NCI-H69 (cell line): ENCODE results near the gene RPP30.

ENCODE experiments used
- DNase-seq: peaks from one replicate; lab custom pipeline; 2025; lab: John Stamatoyannopoulos, UW

Gene RPP30

DNA sequence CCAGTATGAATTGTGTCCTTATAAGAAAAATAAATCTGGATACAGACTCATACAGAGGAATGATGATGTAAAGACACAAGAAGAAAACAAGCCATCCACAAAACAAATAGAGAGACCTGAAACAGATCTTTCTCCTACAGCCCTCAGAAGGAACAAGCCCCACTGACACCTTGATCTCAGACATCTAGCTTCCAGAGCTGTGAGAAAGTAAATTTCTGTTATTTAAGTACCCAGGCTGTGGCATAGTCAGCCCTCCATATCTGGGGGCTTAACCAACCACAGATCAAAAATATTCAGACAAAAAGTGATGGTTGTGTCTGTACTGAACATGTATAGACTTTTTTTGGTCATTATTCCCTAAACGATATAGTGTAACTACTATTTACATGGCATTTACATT, 73.0 kb downstream of the RPP30 start:
- no peak for DNase-seq

DNA sequence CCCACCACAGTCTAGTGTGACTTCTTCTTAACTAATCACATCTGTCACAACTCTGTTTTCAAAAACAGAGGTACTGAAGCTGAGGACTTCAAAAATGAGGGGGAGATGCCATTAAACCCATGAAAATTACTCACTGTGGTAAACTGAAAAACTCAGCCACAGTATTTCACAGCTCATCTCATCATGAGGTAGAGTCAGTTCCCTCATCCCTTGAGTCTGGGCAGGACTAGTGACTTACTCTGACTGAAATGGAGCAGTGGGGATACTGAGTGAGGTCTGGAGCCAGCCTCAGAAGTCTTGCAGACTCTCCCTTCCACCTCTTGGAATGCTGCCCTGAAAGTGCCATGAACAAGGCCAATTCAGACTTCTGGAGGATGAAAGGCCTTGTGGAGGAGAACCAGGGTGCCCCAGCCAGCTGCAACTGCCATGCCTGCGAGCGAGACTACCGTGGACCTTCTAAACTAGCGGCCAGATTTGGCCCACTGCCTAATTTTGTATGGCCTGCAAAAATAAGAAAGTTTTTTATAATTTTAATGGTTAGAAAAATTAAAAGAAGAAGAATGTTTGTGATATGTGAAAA, 73.8 kb downstream of the RPP30 start:
- DNase-seq = no peak

DNA sequence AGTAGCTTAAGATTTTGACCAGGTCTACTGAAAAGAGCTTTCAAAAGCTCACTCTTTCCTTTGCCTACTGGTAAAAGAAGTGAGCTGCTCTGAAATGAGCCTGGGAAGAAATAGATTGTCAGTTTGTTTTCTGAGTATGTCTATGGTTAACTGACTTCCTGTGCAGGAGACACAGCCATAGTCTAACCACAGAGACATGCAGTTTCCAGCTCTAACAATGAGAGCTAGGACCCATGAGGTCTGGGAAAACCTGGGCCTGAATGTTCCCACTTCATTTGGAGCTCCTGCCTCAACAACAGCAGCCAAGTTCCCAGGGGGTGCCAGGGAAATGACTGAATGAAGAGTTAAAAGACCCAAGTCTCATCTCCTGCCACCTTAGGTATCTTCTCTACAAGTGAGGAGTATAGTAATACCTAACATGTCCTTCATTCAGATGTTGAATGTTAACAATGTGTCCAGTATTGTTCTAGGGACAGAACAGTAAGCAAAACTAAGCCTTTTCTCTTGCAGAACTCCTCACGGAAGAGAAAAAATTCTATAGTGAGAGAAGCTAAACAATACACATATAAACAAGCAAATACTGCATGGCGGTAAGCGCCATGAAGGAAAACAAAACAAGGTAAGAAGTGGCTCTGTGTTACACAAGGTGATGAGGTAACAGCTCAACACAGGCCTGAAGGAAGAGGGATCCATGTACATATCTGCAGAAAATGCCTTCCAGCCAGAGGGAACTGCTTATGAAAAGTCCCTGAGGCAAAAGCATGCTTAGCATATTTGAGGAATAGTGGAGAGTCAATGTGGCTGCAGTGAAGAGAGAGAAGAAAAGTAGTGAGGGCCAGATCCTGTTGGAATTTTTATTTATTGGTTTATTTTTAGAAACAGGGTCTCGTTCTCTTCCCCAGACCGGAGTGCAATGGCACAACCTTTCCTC, 75.5 kb downstream of the RPP30 start:
- DNase-seq = no peak
